HG03025 (cell line): ENCODE data around the gene LTA.
"Not testable (repeated sequence)": the region's sequence is repeated elsewhere in the genome, so short reads cannot be mapped to it uniquely, and the experiment has no call there.

Experiments
- ATAC-seq: cut with Tn5 transposase; IDR thresholded peaks from one replicate; pipeline ENCODE4 v1.9.1; 2021; ENCODE audit warnings: mild to moderate bottlenecking, moderate library complexity; ENCODE audit not compliant: unreplicated experiment, low FRiP score

LTA gene

DNA sequence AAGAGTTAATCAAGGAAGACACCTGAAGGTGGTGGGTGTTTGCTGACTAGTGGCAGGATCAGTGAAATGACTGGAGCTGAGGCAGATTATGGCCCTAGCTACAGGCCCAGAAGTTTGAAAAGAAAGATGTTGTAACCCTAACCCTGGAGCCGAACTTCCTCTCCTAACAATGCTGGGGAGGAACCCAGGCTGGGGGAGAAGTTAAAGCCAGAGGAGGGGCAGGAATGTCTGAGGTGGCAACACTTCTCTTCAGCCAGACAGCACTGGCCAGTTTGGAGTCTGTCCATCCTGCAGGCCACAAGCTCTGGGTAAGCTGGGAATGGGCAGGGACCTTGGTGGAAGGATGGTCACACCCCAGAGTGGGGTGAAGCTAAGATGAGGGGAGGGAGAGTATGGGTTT, 13.9 kb downstream of the LTA start, which contains the start of gene LST1:
Gene LST1, plus strand, starts transcription at position 270 of the 400 bp plus-strand sequence. CDS start 1,023 bp downstream, outside the sequence.
- no peak for ATAC-seq

DNA sequence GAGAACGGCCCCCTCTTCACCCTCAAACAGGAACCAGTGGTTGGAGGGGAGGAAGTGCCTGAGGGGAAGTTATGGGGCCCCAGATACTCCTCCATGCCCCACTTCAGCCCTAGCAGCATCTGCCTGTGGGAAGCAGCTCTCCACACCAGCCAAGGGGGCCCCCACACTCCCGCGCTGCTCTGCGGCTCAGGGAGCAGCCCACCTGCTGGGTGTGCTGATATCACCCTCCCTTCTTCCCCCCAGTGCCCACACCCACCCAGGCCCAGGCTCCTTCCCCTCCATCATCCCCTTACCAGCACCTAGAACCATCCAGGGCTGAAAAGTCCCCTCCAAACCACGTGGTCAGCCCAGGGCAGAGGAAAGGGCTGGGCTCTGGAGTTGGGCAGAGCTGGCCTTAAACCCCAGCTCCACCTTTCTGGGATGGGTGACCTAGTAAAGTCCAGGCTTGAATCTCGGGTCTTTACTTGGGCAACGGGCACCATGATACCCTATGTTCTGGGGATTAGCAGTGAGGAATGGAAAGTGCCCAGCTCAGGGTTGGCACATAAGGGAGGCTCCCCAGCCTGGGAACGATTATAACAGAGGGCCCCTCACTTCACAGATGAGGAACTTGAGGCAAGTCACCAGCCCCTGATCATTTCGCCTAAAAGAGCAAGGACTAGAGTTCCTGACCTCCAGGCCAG, 14.7 kb downstream of the LTA start:
- ATAC-seq: no peak

DNA sequence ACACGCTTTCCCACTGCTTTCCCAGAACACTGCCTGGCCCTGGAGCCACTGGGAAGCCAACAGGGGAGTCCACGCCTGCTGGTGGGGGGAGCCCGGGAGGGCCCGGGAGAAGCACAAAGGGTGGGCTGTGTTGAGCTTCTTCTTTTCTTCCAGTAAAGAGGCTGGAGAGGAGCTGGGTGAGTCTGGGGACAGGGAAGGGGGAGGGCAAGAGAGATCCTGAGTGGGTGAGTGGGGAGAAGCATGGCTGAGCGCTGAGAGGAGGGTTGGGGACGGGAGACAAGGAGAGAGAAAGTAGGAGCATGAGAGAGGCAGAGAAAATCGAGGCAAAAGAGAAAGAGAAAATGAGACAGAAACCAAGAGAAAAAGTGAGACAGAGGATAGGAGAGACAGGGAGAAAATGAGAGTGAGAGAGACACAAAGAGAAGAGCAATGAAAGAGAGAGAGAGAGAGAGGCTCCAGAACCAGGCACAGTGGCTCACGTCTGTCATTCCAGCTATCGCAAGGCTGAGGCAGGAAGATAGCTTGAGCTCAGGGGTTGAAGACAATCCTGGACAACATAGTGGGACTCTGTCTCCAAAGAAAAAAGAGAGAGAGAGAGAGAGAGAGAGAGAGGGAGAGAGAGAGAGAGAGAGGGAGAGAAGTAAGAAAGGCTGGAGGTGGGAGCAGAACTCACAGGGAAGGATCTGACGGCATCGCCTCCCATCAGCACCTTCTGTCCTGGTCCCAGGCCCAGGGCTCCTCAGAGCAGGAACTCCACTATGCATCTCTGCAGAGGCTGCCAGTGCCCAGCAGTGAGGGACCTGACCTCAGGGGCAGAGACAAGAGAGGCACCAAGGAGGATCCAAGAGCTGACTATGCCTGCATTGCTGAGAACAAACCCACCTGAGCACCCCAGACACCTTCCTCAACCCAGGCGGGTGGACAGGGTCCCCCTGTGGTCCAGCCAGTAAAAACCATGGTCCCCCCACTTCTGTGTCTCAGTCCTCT, 16.0 kb downstream of the LTA start:
- ATAC-seq: no peak

DNA sequence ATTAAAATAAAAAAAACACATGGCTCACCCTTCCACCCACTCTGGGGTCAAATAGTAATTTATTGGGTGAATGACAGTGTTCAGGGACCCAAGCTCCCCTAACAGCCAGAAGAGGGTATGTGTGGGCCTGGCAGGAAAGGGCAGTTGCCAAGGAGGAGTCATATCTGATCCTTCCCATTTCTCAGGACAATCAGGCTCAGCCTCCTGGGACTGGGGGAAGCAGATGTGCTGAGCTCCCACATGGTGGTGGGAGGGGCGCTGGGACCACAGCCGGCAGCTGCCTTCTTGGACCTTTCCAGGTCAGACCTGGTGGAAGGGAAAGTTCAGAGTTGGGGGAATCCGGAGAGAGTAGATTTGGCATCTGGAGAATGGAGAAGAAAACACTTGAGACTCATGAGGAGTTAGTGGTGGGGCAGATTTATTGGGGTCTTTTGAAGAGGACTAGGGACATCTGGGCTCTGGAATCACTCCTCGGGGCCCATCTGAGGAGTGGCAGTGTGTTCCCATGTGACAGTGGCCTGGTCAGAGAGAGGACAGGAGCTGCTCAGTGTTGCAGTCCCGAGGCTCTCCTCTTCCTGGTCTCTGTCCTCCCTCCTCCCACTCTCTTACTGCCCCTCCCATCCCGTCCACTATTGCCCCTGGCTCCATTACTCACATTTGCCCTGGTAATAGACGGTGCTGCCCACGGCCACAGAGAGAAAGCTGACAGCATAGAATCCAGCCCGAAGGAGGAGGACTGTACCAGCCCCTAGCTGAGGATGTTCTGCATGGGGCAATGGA, 17.0 kb downstream of the LTA start:
- ATAC-seq: no peak

DNA sequence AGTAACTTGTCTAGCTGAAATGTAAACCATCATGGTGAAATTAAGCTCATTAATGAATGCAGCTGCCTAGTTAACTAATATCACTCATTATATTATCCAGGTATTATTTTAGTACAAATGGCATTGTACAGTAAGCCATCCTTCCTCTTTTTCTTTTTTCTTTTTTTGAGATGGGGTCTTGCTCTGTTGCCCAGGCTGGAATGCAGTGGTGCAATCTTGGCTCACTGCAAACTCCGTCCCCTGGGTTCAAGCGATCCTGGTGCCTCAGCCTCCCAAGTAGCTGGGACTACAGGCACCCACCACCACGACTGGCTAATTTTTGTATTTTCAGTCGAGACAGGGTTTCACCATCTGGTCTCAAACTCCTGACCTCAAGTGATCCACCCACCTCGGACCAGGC, 18.6 kb downstream of the LTA start:
- ATAC-seq: not testable (repeated sequence)

DNA sequence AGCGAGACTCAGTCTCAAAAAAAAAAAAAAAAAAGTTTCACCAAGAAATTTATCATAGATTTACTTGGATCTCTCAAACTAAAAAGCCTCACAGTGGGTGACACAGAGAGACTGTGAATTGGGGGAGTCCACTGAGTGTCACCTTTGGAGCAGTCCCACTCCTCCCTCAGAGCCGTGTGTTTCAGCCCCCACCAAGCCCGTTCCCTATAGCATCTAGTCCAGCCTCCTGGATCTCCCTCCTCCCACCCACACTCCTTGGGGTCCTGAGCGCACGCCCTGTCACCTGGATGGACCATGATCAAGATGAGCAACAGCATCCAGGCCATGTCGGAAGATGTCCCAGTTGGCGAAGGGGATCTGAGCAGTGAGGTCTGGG, 20.3 kb downstream of the LTA start:
- ATAC-seq: no peak

DNA sequence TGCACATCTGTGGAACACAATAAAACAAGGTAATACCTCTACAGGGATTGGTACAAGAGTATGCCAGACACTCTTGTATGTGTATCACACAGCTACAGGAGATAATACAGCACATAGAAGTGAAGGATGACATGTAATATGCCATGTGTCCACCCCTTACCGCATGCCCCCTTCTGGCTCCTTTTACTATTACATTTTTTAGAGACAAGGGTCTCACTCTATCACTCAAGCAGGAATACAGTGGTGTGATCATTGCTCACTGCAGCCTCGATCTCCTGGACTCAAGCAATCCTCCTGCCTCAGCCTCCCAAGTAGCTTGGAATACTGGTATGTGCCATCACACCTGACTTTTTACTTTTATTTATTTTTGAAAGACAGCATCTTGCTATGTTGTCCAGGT, 24.9 kb downstream of the LTA start:
- ATAC-seq: no peak

DNA sequence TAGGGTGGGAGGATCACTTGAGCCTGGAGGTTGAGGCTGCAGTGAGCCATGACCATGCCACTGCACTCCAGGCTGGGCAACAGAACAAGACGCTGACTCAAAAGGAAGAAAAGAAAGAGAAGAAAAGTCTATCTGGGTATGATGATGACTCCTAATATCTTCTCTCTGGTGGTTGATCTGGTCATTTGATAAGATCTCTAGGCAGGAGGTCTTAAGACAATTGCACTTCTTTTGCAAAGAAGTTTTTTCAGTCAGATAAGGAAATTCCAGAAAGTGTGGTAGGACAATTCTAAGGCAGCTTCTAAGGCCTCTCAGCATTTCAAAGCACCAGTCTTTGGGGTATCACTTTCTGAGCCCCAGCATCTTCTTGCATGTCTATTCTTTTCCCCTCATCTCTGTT, 35.2 kb downstream of the LTA start:
- ATAC-seq: no peak

DNA sequence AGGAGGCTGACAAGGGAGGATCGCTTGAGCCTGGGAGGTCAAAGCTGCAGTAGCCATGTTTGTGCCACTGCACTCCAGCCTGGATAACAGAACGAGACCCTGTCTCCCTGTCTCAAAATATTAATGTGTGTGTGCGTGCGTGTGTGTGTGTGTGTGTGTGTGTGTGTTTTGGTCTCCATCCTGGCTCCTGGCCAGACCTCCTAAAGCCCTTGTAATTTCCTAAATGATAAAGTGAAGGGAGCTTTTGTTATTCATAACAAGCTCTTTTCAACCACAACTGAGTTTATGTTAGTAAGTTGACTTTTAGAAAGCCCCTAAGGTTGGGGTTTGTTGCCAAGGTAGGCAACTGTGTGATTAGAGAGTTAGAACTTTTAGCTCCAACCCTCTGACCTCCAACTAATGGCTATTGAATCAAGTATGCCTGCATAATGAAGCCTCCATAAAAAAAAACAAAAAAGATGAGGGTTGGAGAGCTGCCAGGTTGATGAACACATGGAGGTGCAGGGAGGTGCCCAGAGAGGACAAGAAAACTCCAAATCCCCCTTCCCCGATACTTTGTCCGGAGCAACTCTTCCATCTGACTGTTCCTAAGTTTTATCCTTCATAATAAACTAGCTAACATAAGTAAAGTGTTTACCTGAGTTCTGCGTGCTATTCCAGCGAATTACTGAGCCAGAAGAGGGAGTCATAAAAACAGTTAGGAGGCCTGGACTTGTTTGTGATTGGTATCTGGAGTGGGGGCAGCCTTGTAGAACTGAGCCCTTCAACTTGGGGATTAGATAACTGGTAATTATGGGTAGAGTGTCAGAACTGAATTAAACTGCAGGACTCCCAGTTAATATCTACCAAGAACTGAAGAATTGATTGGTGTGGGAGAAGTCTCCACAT, 37.7 kb downstream of the LTA start:
- ATAC-seq: no peak

DNA sequence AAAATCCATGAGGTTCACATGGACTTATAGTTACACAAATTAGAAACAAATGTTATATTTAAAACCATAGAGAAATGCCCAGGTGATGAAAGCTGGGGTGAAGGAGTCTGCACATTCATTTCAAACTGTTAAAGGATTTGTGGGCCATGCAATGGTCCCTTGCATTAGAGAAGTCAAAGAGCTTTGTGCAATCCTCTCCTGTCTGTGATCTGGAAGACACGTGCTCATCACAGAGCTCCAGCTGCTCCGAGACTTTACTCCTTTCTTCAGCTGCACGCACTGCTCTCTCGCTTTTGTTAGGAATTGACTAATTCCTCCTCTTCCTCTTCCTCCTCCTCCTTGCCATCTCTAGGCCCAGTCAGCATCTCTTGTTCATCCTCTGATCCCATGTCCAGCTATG, 38.9 kb downstream of the LTA start:
- no peak for ATAC-seq

DNA sequence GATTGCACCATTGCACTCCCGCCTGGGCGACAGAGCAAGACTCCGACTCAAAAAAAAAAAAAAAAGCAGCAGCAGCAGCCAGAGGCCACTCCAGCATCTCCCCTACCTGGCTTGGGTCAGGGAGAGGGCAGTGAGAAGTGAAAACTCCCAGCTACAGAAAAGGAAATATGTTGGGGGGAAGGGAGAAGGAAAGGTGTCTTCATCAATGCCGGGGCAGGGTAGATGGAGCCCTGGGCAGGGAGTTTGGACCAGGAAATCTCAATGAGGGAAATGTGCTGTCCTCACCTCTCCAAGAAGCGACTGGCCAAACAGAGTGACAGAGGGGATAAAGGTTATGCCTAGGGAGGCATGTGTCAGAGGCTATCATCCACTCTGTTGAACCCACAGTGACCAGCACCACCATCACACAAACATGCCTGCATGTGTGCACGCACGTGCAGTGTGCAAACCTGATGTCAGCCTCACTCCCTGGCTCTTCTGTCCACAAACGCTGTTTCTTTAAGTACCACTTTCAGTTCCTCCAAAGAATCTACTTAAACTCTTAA, 42.1 kb downstream of the LTA start:
- no peak for ATAC-seq

DNA sequence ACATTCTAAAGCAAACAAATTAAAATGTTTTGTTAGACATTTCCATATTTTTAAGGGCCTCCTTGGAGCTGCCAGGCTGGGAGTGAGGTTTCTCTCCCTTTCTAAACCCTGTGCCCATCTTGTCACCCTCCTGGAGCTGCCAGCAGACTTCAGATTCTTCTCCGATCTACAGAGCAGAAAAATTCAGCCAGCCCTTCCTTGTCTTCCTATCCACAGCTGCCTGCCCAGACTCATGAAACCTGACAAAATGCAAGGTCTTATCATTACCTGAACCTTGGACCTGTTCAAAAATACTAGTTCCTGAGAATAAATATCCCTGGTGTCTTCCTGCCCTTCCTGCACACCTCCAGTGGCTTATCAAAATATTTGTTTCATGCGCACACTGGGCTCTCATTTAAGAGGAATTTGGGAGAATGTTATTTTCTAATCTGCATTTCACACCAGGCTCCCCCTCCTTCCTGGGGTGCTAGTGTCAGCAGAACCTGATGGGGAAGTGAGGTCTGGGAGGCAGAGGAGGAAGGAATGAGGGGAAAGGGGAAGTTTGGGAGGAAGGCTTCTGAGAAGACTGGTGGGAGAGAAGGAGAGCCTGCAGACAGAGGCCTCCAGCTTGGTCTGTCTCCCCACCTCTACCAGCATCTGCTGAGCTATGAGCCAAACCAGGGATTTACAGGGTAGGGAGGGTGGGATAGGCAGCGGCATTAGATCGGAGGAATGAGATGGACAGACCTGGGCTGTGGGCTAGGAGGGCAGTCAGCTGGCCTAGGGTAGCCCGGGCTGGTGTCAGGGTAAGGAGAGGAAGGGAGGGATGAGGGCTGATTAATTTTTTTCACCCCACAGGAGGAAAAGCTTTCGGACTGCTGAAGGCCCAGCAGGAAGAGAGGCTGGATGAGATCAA, 42.8 kb downstream of the LTA start, which contains the start of gene AIF1:
Gene AIF1, plus strand, starts transcription at position 551 of the 895 bp plus-strand sequence. Its CDS starts 96 bp downstream, at position 647.
- ATAC-seq: no peak

DNA sequence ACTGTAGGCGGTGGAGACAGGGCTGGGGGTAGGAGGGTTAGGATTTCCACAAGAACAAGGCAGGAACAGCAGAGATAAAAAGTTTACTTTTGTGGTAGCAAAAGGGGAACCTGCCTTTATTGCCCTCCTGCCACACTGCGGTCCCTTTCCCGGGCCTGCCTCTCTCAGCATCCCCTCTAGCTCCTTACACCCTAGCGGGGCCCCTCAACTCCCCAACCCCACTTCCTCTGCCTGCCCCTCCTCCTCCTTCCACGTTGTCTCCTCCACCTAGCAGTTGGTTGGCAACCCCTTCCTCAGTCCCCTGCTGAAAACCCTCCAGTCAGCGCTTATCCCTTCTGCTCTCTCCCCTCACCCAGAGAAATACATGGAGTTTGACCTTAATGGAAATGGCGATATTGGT, 43.7 kb downstream of the LTA start:
- no peak for ATAC-seq

DNA sequence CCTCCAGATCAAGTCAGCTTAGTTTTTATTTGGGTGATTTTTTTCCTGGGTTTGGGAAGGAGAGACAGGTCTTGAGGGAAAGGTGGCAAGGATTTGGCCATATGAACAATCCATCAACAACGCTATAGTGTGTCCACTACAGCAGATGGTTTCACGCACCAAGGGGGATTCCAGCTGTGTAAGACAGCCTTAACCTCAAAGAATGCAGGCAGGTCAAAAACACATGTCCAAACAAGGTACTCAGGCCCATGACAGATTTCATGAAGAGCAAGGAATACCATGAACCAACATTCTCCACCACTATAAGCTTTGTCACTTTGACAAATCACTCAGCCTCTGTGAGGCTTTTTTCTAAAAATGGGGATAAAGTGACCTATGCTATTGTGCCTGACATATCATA, 44.9 kb downstream of the LTA start:
- no peak for ATAC-seq

DNA sequence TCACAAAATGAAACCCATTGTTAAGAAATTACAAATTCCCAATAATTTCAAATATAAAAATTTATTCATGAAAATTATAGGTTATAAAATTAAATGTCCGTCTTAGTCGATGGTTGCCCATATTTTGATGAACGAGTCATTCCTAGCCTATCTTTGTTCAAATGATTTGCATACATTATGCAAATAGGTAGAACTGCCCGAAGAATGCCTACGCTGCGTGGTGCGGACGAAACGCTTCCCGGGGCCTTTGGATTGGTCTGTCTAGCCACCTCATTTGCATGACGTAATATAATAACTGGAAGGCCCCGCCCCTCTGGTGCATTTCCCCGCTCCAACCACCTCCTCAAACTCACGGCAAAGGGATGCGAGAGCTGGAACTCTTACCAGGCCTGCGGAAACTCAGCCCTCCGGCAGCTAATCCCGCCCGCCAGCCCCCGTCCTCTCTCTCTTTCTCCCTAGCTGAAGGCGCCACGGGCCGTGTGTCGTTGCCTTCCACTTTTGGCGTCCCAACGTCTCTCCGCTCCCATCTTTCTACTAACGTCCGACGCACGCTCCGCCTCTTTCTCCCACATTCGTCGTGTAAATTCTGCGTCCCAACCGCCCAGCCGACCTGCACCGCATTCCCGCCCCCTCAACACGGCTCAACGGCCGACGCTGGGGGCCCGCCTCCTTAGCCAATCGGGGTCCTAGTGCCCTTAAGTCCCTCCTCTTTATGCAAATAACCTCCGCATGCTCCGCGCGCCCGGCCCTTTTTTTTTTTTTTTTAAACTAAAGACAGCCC, 47.9 kb downstream of the LTA start:
- peak; percentile 85 for ATAC-seq

DNA sequence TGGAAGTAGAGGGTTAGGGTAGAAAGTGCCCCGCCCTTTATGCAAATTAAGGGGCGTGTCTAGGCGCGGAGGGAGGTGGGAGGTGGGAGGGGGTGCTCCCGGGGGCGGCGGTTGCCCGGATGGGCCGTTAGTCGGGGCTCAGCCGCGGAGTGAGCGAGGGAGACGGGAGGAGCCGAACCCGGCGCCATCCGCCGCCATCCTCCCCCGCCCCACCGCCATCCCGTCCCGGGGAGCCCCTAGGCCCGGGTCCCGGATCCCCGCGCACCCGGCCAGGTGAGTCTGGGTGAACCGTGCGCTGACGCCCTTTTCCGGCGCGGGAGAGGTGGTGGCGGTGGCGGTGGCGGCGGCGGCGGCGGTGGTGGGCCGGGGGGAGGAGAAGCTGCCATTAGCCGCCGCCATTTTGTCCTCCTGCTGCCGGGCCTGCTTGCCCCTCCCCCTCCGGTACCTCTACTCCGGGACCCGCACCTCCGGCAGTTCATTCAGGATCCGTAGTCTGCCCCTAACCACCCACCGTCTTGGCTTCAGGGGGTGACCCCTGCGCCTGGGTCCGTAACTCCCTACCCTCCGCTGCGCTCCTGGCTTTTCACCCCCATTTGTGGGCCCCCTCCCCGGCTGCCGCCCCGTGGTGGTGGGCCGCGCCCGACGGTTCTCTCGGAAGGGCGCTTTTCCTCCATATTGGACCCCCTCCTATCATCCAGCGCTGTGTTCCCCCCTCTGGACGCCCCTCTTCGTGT, 48.7 kb downstream of the LTA start, which contains the start of gene PRRC2A:
Gene PRRC2A, plus strand, starts transcription at position 130 of the 734 bp plus-strand sequence. CDS start 2,075 bp downstream, outside the sequence.
- peak; percentile 46 for ATAC-seq
